Stimulated activated CD4-positive, alpha-beta T cell treated with anti-CD3 and anti-CD28 coated beads, Interleukin-15, amount 100 ng/mL, for 1 hour (primary cell): ENCODE measurements around the gene BRF1.

Source experiments
- DNase-seq, 2 donors: peaks; one replicate each; pipeline ENCODE4 v3.0.0-alpha.2; 2020; ENCODE audit warnings: low read depth in 1 of 2, low spot score in 1 of 2

The BRF1 gene

DNA sequence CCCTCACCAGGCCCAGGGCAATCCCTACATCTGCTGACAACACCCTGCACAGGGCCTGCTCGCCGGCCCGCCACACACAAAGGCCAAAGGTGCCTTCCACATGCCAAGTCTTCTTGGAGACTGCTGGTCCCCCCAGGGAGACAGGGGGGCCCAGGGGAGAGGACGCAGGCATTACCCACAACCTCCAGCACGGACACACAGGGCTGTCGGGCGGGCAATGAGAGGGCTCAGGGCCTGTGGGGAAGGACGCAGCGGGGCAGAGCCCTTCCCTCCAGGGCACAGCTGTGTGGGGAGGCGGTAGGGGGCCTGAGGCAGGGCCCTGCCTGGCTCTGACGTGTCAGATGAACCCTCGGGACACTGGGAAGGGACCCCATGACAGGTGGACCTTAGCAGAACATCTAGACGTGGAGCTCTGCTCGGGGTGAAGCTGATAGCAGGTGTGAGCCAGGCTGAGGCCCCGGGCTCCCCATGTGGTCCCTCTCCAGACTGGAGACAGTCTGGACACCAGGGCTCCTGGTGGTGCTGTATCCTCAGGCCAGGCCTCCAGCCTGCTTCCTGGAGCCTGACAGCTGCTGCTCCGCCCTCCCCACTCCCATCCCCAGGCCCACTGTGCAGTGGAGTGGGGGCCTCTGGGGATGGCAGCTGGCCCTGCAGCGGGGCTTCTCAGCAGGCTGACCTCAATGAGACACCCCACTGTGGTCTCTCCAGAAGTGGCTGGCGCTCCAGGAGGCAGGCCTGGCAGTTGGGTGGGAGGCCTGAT lies 88.1 kb downstream of the BRF1 start:
- no peak for DNase-seq

DNA sequence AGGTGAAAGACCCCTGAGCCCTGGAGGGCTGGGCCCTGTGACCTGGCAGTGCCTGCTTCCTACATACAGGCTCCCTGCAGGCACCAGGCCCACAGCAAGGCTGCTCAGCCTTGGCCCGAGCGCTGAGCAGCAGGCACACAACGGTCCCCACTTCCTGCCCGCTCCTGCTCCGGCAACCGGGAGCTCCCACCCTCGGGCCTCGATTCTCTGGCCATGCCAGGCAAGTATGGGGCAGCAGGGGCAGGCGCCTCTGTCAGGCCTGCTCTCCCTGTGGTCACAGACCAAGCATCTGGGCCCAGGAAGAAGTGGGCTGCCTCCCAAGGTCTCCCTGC lies 89.1 kb downstream of the BRF1 start:
- no peak for DNase-seq

DNA sequence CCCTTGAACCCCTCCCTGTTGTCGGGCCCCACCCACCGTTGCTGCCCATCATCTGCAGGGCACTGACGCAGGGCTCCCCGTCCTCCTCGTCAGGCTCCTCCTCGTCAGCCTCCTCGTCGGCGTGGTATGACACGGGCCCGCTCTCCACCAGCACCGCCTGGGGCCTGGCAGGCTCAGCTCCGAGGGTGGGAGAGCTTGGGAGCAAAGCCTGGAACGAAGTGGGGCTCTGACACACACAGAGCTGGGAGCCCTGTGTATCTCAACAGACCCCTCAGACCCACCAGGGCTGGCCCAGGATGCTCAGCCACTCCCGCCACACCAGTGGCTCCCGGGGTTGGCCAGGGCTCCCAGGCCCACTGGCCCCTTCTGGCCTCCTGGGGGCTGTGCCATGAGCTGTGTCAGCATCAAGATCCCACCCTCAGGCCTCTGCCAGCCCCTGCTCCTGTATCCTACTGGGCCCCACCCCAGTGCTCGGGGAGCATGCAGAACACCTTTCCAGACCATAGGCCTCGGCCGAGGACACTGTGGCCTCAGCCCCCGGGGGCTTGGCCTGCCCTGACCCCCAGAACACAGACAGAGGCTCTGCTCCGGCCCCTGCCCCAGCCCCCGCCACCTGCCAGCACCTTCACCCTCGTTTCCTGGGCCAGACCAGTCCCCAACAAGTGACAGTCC lies 89.6 kb downstream of the BRF1 start:
- DNase-seq: no peak

DNA sequence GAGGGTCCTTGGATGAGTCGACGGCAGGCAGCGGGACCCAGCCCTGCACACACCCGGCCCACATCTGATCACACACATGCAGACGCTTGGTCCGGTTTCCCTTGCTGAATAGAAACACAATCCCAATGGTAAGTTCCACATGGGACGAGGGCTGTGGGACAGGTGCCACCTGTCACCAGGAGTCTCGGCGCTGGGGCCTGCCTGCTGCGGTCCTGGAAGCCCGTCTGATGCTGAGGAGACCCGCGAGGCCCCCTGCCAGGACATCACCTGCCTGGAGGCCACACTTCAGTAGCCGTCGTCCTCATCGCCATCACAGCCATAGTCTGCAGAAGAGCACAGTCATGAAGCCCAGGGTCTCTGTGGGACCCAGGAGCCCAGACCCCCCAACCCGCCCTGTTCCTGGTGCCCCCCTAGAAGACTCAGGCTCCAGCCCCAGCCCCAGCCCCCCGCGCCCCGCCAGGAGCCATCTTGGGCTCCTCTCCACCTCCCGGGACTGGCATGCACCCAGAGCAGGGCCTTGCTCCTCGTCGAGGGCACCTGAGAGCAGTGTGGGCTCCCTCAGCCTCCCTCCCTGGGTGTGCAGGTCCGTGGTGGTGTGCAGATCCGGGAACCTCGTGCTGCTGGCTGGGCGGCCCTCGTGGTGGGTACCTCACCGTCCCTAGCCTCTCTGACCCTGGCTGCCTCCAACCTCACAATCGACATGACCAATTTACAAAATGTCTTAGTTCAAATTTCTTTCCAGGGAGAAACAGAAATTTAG lies 90.4 kb downstream of the BRF1 start:
- no peak for DNase-seq

DNA sequence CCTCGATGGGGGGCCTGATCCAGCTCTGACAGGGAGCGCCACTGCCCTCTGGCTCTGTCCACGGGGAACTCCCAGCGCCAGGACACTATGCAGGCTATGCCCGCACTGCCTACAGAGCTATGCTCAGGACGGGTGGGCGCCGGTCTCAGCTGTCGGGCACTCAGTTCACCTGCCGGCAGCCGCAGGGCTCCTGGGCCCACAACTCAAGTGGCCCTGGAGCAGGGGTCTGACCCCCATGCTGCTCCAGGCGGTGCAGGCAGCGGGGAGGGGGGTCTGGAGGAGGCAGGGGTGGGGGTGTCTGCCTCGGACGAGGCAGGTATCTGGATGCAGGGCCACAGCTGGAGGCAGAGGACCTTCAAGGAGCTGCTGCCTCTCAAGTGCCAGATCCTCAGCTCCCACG lies 91.2 kb downstream of the BRF1 start:
- no peak for DNase-seq

DNA sequence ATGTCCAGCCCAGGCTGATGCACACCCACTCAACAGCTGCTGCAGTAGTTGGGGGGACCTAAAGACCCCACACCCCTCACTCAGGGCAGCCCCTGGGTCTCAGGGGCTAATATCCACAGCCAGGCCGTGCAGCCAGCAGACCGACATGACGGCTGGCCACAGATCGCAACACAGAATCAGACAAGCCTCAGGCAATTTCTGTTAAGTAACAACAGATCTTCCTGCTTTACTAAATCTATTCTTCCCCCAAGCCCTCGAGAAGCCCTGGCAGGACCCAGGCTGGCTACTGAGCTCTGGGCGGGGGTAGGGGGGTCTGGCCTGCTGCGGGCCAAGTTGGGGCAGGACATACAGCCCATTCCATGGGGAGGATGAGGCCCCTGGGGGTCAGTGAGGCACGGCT lies 91.7 kb downstream of the BRF1 start:
- DNase-seq: no peak

DNA sequence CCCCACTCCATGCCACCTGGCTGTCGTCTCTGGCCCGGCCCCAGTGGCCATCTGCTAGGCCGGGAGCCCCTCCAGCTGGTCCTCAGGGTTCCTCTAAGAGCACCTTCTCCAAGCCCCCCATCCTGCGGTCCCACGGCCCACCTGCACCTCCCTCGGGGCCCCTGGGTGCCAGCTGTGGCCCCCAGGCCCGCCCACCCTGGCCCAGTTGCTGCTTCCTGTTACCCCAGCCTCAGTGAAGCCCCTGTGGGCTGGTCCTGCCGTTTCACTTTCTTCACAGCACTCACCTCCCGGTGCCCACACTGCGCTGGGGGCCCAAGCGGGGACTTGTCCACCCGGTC lies 92.1 kb downstream of the BRF1 start:
- DNase-seq: no peak

DNA sequence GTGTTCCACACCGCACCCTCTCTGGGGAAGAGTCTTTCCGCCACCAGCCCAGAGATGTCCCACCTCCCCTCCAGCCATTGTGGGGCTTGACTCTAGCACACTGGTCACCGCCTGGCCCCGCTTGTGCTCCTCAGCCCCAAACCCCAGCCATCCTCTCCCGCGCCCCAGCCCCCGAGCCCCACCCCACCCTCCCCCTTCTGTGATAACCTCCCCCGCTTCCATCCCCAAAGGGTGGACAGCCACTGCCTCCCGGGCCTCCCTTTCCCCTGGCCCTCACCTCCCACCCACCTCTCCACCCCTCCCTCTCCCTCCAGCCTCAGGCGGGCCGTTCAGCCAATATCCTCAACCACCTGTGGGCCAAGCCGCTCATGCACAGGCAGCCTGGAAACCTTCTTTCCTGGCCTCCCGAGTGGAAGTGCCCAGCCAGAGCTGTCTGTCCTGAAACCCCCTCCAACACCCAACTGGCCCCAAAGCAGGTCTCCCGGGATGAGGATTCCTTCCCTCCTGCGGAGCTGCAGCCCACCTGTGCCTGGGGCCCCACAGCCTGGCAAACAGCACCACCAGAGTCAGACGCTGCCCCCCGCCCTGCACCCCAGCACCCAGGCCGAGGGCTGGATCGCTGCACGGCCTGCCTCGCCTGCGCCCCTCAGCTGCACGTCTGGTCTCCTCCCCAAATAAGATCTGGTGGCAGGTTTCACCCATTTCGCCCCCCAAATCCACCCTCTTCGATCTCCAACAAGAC lies 92.6 kb downstream of the BRF1 start:
- no peak for DNase-seq

DNA sequence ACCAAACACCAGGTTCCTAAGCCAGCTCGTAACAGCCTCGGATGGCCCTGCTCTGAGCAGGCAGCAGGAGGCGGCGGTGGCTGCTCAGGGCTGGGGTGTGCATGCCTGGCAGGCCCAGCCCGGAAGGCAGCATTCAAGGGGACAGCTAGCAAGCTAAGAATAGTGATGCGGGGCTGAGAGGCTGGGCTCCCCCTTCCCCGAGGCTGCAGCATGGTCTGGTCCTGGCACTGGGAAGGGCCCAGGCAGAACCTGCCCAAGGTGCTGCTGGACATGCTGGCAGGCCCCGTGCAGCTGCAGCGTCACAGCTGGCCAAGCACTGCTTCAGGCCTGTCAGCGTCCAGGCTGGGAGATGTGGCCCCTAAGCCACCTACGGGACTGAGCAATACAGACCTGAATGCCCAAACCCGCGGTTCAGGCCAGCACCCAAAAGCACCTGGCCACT lies 93.3 kb downstream of the BRF1 start:
- no peak for DNase-seq

DNA sequence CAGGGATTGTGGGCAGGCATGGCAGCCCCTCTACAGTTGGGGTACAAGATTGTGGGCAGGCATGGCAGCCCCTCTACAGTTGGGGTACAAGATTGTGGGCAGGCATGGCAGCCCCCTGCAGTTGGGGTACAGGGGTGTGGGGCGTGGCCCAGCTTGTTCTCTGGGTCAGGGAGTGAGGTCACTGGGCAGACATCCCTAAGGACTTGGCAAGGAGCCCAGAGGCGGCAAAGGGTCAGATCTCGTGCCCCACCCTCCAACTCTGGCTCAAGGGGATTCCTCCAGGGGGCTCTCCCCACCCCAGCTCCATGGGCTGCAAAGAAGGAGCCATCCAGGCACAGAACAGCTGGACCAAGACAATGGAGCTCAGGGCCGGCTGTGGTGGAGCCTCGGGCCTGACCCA lies 93.9 kb downstream of the BRF1 start:
- DNase-seq: no peak

DNA sequence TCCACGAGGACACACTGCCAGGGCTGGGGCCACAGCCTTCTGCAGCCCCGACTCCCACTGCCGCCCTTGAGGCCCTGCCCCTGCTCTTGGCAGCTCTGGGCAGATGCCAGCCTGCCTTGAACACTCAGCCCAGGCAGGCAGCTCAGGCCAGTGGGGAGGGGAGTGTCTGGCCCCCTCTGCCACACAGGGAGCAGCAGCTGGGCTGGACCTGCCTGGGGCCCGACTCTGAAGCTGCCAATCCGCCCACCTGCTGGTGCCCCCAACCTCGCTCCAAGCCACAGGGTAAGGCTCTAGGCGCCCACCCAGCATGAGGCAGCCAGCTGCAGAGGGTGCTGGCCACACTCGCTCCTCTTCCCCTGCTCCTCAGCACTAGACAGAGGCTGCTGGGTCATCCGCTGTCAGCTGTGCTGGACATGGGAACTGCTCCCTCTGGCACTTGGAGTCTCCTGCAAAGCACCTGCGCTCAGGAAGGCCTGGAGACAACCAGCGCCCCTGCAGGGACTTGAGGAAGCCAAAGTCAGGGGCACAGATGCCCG lies 95.1 kb downstream of the BRF1 start:
- no peak for DNase-seq

DNA sequence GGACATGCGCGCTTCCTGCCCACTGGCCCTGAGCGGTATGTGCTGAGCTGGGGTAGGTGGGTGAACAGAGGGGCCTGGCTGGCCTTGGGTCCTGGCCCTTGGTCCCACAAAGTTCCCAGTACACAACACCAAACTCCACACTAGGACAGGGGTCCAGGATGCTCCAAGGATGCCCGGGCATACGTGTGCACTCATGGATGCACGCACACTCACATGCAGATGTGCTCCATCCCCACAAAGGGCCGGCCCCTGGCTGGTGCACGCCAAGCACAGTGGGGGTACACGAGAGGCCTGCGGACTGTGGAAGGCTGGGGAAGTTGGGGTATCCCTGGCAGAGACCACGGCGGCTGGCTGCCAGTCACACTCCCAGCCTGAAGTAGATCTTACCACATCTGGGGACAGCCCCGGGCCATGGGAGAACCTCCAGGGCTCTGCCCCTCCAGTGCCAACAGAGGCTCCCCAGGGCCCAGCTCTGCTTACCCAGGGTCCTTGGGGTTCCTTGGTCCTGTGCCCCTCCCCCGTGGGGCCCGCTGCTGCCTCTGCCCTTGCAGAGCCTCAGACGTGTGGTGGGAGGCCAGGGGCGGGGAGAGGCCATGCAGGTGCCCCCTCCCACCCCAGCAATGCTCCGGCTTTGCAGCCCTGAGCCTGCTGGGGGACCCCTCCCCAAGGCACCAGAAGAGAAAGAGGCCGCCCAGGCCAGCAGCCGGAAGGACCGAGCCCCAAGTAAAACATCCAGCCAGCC lies 95.7 kb downstream of the BRF1 start:
- DNase-seq: no peak

DNA sequence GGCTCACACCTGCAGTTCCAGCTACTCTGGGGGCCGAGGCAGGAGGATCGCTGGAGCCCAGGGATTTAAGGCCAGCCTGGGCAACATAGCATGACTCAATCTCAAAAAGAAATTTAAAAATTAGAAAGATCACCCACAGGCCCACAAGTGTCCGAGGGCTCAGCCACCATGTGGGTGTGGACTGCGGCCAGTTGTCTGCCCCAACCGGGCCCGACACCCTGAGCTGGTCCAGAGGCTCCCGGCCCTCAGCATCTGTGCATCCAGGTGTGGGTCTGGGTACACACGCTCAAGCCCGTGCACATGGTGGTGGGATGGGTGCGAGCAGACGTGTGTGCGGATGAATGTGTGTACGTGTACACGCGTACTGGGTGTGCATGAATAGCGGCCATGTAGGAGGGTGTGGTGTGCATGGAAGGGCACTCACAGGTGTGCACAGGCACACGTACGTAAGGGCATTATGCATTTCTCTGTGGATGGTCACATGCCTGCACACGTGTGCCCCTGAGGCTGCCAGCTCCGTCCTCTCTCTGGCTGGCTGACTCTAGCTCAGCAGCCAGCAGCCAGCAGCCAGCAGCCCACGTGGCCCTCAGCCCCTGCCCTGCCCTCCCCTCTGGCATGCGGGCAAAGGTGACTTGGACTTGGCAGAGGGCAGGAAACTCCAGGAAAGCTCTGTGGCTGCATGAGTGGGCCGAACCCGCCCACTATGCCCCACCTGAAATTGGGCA lies 96.4 kb downstream of the BRF1 start:
- DNase-seq: no peak

DNA sequence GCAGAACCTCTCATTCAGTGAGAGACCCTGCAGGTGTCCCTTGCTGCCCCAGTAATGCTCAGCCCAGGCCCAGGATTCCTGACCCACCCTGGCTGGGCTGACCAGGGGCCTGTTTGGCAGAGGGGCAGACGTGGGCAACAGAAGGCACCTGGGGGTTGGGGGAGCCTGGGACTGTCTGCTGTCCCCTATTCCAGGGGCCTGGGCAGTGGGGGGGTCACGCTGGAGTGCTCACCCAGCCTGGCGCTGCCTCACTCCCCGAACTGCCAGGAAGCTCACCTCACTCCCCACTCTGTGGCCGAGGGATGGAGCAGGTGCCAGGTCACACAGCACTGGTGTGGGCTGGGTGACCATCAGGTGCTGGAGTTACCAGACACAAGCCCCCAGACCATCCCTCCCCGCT lies 97.1 kb downstream of the BRF1 start:
- no peak for DNase-seq

DNA sequence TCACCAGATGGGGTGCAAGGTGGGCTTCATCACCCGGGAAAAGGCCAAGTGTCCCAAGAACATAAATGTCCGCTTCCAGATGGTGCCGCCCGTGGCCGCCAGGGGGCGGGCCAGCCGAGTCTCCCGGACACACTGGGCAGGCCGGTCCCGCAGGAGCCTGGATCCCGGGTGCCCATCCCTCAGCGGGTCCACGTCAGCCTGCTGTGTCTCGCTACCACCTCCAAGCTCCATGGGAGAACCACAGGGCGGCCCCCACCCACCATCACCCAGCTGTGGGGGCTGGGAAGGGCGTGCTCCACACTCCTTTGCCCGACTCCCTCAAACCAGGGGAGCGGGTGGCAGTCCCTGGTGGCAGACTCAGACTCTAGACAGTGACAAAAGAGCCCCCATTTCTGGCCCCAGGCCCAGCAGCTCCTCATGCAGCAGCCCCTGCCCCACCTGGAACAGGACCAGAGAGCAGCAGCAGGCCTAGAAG lies 97.7 kb downstream of the BRF1 start:
- DNase-seq: peak; percentile 26 to 52

DNA sequence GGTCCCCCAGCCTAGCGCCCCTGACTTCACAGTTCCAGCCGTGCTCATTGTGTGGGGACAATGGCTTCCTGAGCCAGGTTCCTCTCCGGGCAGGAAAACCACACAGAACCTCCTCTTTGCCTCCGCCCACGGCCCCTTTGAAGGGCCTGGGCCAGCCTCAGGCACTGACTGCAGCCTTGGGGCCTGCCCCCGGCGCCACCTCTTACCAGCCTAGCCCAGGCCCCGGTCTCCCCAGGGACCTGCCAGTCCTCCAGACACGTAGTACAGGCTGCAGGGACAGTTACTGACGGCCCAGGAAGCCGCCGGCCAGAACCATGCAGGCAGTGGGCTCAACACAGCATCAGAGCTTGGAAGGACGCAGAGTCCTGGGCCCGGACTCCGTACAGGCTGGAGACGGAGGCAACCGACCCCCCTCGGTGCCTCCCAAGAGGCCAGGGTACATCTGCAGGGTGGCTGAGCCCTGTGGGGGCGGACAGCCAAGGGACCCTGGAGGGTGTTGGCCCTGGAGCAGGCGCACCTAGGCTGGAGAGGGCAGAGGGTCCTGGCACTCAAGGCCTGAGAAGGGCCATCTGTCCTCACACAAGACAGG lies 98.8 kb downstream of the BRF1 start:
- DNase-seq: no peak

DNA sequence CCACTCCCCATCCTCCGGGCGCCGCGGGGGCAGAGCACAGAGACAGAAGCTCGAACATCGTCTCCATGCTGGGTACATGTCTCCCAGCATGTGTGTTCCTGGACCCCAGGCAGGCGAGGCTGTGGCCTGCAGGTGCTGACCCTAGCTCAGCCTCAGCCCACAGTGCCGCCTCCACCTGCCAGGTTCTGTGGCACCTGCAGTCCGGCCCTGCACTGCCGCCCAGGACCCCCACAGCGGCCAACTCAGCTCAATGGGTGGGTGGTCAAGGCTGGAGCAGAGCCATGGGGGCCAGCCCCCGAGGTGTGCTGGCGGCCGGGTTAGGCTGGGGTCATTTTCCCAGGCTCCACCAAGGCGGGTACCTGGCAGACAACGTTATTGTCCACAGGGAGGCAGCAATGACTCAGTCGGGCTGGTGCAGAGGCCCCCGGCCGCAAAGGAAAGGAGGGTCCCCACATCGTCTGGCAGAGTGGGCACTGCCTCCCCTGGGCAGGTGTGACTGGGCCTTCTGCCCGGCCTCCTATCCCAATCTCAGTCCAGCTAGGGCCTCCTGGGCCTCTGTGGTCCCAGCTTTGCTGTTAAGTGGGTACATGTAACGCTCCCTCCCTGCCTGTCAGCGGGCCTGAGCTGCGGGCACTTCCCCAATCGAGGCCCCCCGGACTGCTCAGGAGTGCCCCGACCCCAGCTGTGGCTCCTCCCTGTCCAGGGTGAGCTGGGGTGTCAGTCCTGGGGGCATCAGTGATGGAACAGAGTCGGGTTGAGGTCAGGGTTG lies 99.5 kb downstream of the BRF1 start:
- DNase-seq: no peak

DNA sequence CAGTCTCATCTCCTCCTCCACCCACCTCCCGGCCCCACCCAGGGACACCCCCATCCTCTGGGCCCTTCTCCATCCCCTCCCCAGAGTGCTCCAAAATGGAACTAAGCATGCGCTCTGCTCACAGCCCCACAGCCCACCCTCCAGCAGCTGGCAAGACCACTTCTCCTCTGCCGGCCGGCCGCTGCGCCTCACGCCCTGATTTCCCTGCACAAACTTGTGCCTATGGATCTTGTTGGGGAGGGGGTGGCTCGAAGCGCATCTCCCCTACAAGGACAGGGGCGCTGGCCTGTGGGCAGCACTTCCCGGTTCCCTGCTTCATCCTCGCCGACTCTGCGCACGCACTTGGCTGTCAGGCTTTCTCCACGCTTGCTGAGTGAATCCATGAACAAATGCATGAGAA lies 100.2 kb downstream of the BRF1 start:
- DNase-seq: no peak

DNA sequence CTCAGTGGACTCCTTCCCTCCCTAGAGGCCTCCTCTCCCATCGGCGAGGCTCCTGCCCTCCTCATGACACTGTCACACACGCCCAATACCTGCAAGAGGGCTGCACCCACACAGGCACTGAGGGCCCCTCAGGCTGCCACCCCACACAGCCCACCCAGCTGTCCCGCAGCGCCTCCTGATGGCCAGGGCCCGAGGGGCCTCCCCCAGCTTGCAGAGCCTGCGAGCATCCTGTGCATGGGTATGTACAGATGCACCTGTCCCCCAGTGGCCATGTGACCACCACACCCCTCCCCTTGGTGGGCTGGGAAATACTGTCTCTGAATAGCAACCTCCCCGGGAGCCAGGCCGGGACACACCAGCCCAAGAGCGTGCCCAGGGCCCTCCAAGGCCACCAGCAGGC lies 100.7 kb downstream of the BRF1 start:
- no peak for DNase-seq
